ENCODE results near the gene TNFRSF13B. TPM values are rescaled to one million over a fixed set of nuclear protein-coding genes. Genes with fewer than 3 reads are reported as not detected.

TNFRSF13B gene
- total RNA-seq, 1 experiment from 2014 or later: not detected

DNA sequence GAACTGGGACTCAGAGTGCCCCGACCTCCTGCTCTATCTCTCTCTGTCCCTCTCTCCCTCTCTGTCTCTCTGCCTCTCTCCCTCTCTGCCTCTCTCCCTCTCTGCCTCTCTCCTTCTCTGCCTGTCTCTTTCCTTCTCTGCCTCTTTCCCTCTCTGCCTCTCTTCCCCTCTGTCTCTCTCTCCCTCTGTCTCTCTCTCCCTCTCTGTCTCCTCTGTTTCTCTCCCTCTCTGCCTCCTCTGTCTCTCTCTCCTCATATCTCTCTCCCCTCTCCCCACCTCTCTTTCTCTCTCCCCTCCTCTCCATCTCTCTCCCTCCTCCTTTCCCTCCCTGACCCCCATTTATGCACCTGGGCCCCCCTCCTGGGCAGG is 32.7 kb downstream of the TNFRSF13B start:
- TF ChIP-seq SRF (IDR thresholded peaks at IDR 0.05; ENCODE audit: low read depth) (no peak), POLR2AphosphoS5 (IDR thresholded peaks at IDR 0.05; ENCODE audit: low read depth, low read length) (no peak)
- no peak overlapping the region for H2AFZ ChIP-seq (ENCODE audit: low read depth, low read length, poor library complexity, severe bottlenecking)
- no peak for DNase-seq (ENCODE audit: low read depth, low spot score)
- H3K9me3 ChIP-seq (ENCODE audit: control insufficient read depth in 1 of 2, insufficient read depth in 1 of 2, low read depth in 1 of 2, low read length in 2 of 2): no peaks in the 10 kb centered on the region
- no peak overlapping the region for H3K27ac ChIP-seq (ENCODE audit: low read depth, low read length)
- BruUV-seq (replicated peaks): no TSS peak
- CTCF ChIA-PET: no interaction called here
- no peaks in the 10 kb centered on the region; the same call in 1 of the 2 replicates for H3K27me3 ChIP-seq (ENCODE audit: insufficient read depth, low read length)
- no peaks in the 10 kb centered on the region for H3K79me2 ChIP-seq (ENCODE audit: insufficient read depth, low read length)
- no peaks in the 10 kb centered on the region for H3K36me3 ChIP-seq (ENCODE audit: control insufficient read depth in 1 of 2, insufficient read depth in 2 of 2, low read length in 2 of 2)
- ATAC-seq: no peak
- no peaks in the 10 kb centered on the region for H4K20me1 ChIP-seq (ENCODE audit: insufficient read depth)
- no peak overlapping the region for H3K4me3 ChIP-seq (replicated peaks in 1 of 2; ENCODE audit: low read depth in 1 of 2, low read length in 2 of 2)
- H3K4me1 ChIP-seq (ENCODE audit: control insufficient read depth in 1 of 2, insufficient read depth in 2 of 2, low read length in 2 of 2): peaks cover 0 to 8% of the 10 kb centered on the region in 2 experiments; a peak in 1 of 4 replicates
- RAD21 ChIA-PET (ENCODE audit: low non-redundant PET in 1 of 2, low total read pairs in 2 of 2, uncharacterized antibody in 2 of 2, unreplicated experiment in 2 of 2): no interaction called here
- intact Hi-C loops (cut with micrococcal nuclease): no loop called here
- H3K9me2 ChIP-seq (ENCODE audit: insufficient read depth): no peaks in the 10 kb centered on the region
- no peak overlapping the region for H3K9ac ChIP-seq (ENCODE audit: low read length)
- no peak overlapping the region for H3K4me2 ChIP-seq (ENCODE audit: low read length)
- POLR2A ChIA-PET: no interaction called here

DNA sequence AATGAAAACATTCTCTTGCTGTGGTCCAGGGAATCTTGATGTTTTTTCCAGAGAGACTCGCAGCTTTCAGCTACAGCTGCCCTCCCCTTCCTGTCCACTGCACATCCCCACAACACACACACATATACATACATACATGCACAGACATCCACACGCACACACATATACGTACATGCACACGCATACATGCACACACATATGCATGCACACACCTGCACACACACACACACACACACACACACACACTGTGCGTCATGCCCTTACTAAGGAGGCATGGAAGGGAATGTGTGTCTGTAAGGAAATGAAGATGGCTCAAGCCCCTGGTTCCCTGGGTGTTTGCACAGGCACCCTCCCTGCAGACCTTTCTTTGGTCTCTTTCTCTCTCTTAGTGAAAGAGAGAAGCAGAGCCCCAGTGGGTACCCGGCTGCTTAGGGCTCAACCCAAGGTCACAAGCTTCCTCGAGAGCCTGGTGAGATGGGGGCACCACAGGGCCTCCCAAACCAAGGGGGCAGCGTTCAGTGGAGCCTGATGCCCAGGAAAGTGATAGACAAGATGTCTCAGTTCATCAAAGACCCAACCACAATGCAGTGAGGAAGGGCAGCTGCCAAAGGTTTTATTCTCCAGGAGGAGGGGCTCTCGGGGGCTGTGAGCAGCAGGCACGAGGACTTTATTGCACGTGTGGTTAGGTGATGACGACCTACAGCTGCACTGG is 33.3 kb downstream of the TNFRSF13B start:
- H3K36me3 ChIP-seq (ENCODE audit: control insufficient read depth in 1 of 2, insufficient read depth in 2 of 2, low read length in 2 of 2): no peaks in the 10 kb centered on the region
- no peak overlapping the region for H3K27ac ChIP-seq (ENCODE audit: low read depth, low read length)
- no peaks in the 10 kb centered on the region for H4K20me1 ChIP-seq (ENCODE audit: insufficient read depth)
- H3K79me2 ChIP-seq (ENCODE audit: insufficient read depth, low read length): no peaks in the 10 kb centered on the region
- no peak overlapping the region for H3K4me3 ChIP-seq (replicated peaks in 1 of 2; ENCODE audit: low read depth in 1 of 2, low read length in 2 of 2)
- H3K27me3 ChIP-seq (ENCODE audit: insufficient read depth, low read length): no peaks in the 10 kb centered on the region; the same call in 1 of the 2 replicates
- H3K9me3 ChIP-seq (ENCODE audit: control insufficient read depth in 1 of 2, insufficient read depth in 1 of 2, low read depth in 1 of 2, low read length in 2 of 2): no peaks in the 10 kb centered on the region
- RAD21 ChIA-PET (ENCODE audit: low non-redundant PET in 1 of 2, low total read pairs in 2 of 2, uncharacterized antibody in 2 of 2, unreplicated experiment in 2 of 2): no interaction called here
- H2AFZ ChIP-seq (ENCODE audit: low read depth, low read length, poor library complexity, severe bottlenecking): no peak overlapping the region
- intact Hi-C loops (cut with micrococcal nuclease): no loop called here
- H3K9ac ChIP-seq (ENCODE audit: low read length): no peak overlapping the region
- CTCF ChIA-PET: no interaction called here
- DNase-seq (ENCODE audit: low read depth, low spot score) (no peak), ATAC-seq (no peak)
- H3K4me2 ChIP-seq (ENCODE audit: low read length): no peak overlapping the region
- BruUV-seq (replicated peaks): no TSS peak
- H3K4me1 ChIP-seq (ENCODE audit: control insufficient read depth in 1 of 2, insufficient read depth in 2 of 2, low read length in 2 of 2): peaks cover 0 to 11% of the 10 kb centered on the region in 2 experiments; a peak in 1 of 4 replicates
- H3K9me2 ChIP-seq (ENCODE audit: insufficient read depth): no peaks in the 10 kb centered on the region
- TF ChIP-seq FOSL1 (IDR thresholded peaks at IDR 0.05; ENCODE audit: low read depth): no peak
- no peak for TF ChIP-seq ZFX (IDR thresholded peaks at IDR 0.05)
- TF ChIP-seq SP1 (IDR thresholded peaks at IDR 0.05; ENCODE audit: low read depth): no peak
- no peak for TF ChIP-seq RAD21 (IDR thresholded peaks at IDR 0.05; ENCODE audit: low read depth)
- no peak for TF ChIP-seq EZH2 (IDR thresholded peaks at IDR 0.05)
- TF ChIP-seq ELF1 (IDR thresholded peaks at IDR 0.05; ENCODE audit: borderline replicate concordance, low read depth): no peak
- no peak for TF ChIP-seq CEBPB (IDR thresholded peaks at IDR 0.05; ENCODE audit: low read depth)
- TF ChIP-seq, protein P1, sequence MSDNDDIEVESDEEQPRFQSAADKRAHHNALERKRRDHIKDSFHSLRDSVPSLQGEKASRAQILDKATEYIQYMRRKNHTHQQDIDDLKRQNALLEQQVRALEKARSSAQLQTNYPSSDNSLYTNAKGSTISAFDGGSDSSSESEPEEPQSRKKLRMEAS (IDR thresholded peaks at IDR 0.05): no peak
- TF ChIP-seq, protein P2, sequence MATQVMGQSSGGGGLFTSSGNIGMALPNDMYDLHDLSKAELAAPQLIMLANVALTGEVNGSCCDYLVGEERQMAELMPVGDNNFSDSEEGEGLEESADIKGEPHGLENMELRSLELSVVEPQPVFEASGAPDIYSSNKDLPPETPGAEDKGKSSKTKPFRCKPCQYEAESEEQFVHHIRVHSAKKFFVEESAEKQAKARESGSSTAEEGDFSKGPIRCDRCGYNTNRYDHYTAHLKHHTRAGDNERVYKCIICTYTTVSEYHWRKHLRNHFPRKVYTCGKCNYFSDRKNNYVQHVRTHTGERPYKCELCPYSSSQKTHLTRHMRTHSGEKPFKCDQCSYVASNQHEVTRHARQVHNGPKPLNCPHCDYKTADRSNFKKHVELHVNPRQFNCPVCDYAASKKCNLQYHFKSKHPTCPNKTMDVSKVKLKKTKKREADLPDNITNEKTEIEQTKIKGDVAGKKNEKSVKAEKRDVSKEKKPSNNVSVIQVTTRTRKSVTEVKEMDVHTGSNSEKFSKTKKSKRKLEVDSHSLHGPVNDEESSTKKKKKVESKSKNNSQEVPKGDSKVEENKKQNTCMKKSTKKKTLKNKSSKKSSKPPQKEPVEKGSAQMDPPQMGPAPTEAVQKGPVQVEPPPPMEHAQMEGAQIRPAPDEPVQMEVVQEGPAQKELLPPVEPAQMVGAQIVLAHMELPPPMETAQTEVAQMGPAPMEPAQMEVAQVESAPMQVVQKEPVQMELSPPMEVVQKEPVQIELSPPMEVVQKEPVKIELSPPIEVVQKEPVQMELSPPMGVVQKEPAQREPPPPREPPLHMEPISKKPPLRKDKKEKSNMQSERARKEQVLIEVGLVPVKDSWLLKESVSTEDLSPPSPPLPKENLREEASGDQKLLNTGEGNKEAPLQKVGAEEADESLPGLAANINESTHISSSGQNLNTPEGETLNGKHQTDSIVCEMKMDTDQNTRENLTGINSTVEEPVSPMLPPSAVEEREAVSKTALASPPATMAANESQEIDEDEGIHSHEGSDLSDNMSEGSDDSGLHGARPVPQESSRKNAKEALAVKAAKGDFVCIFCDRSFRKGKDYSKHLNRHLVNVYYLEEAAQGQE (IDR thresholded peaks at IDR 0.05; ENCODE audit: low read depth): no peak
- TF ChIP-seq ZNF274 (IDR thresholded peaks at IDR 0.05; ENCODE audit: low read depth, low read length): no peak
- TF ChIP-seq SRF (IDR thresholded peaks at IDR 0.05; ENCODE audit: low read depth): no peak
- POLR2A ChIA-PET: no interaction called here
